Right lobe of liver (tissue), 6 donors: ENCODE measurements around the gene TBC1D3B. TPM values are rescaled to one million over a fixed set of nuclear protein-coding genes. Genes with fewer than 3 reads are reported as not detected.
"Not testable (repeated sequence)": the region's sequence is repeated elsewhere in the genome, so short reads cannot be mapped to it uniquely, and the experiment has no call there.

Experiments used
- ATAC-seq, 4 donors: fragments of 200-7000 bp; cut with Tn5 transposase; one replicate each; pipeline ENCODE4 v1.9.1; 2020; ENCODE audit warnings: mild to moderate bottlenecking in 4 of 4, moderate library complexity in 4 of 4
- DNase-seq, 3 donors: peaks; one replicate each; pipeline ENCODE4 v3.0.0-alpha.2; 2020
- H3K27ac ChIP-seq, 3 donors: fragments of 200-600 bp; one replicate each; pipeline ENCODE4 v1.8.0; 2022
- H3K27me3 ChIP-seq, 2 donors: fragments of 200-600 bp; one replicate each; pipeline ENCODE4 v1.8.0; 2022
- H3K36me3 ChIP-seq, 4 donors: fragments of 200-600 bp; sonication (generic) in 1 of 4; one replicate each; pipeline versions ENCODE4 v1.5.1 to v1.8.0; 2017 to 2022; ENCODE audit warnings: control low read depth in 1 of 4
- H3K4me1 ChIP-seq, 4 donors: fragments of 200-600 bp; sonication (generic) in 1 of 4; one replicate each; pipeline versions ENCODE4 v1.5.1 to v1.8.0; 2017 to 2022; ENCODE audit warnings: control low read depth in 1 of 4
- H3K4me3 ChIP-seq, 3 donors: fragments of 200-600 bp; one replicate each; pipeline ENCODE4 v1.8.0; 2022
- H3K9me3 ChIP-seq, 4 donors: fragments of 200-600 bp; sonication (generic) in 1 of 4; one replicate each; pipeline versions ENCODE4 v1.5.1 to v1.8.0; 2017 to 2022; ENCODE audit warnings: control low read depth in 1 of 4
- POLR2A ChIP-seq: fragments of 450-650 bp; IDR thresholded peaks from one replicate; pipeline ENCODE4 v1.6.1; 2017; ENCODE audit warnings: antibody characterized with exemption, mild to moderate bottlenecking
- WGBS: methylation state at CpG from one replicate; pipeline ENCODE4 v1.1.6; 2018; ENCODE audit warnings: low coverage, low lambda C conversion rate; ENCODE audit not compliant: insufficient coverage; ENCODE audit errors: missing lambda C conversion rate; 5-methylcytosine and 5-hydroxymethylcytosine counted together
- intact Hi-C, 2 donors: fragments of 100-400 bp; cut with DNase I; formaldehyde crosslinking; loops; one replicate each; pipeline versions ENCODE4 v1.11.2 to v1.14.1; 2022
- total RNA-seq, 6 experiments: library from RNA; depleted of rRNA in 2 of 6; stranded (reverse); fragments of >200 nt in 2 of 6; fragmentation: NEBNext Ultra II Directional in 3 of 6; extraction: Animal tissue kit (Norgen Biotek cat#: 25700) in 3 of 6; gene quantifications; one replicate each; pipeline versions ENCODE4 v1.1.0 to v1.2.4, GENCODE V29; 2016 to 2023
- TF ChIP-seq, protein P1 (sequence below), 4 donors: fragments of 200-600 bp in 3 of 4; fragments of 450-650 bp in 1 of 4; IDR thresholded peaks; one replicate each; pipeline versions ENCODE4 v1.5.1 to v1.8.0; 2016 to 2022; ENCODE audit warnings: antibody characterized with exemption in 4 of 4, mild to moderate bottlenecking in 2 of 4
- donor health status: DM: no; HTN: yes; CAD: no.
- donor health status: DM: no; HTN: no; CAD: no.
- donor health status: DM: no; HTN: no; CAD: no.
- donor health status: DM: no; HTN: yes; CAD: no.
- donor health status: DM: no; HTN: yes; CAD: no.

TBC1D3B gene
- total RNA-seq, 6 experiments from 2014 or later, result 2.4 to 6.5 (median 3.7) TPM; not detected in 2

DNA sequence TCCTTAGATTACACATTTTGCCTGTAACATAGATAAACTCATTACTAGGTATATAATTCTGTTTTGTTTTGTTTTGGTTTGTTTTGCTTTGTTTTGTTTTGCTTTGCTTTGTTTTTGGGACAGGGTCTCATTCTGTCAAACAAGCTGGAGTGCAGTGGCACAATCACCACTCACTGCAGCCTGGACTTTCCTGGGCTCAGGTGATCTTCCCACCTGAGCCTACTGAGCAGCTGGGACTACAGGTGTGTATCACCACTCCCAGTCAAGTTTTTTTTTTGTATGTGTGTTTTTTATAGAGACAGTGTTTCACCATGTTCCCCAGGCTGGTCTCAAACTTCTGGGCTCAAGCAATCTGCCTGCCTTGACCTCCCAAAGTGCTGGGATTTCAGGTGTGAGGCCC, 33.1 kb upstream of the TBC1D3B start:
- H3K36me3 ChIP-seq, result no peaks in the 10 kb centered on the region
- no peak for TF ChIP-seq POLR2A
- TF ChIP-seq, protein P1, sequence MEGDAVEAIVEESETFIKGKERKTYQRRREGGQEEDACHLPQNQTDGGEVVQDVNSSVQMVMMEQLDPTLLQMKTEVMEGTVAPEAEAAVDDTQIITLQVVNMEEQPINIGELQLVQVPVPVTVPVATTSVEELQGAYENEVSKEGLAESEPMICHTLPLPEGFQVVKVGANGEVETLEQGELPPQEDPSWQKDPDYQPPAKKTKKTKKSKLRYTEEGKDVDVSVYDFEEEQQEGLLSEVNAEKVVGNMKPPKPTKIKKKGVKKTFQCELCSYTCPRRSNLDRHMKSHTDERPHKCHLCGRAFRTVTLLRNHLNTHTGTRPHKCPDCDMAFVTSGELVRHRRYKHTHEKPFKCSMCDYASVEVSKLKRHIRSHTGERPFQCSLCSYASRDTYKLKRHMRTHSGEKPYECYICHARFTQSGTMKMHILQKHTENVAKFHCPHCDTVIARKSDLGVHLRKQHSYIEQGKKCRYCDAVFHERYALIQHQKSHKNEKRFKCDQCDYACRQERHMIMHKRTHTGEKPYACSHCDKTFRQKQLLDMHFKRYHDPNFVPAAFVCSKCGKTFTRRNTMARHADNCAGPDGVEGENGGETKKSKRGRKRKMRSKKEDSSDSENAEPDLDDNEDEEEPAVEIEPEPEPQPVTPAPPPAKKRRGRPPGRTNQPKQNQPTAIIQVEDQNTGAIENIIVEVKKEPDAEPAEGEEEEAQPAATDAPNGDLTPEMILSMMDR (IDR thresholded peaks at IDR 0.05), result no peak
- no peak for ATAC-seq
- H3K9me3 ChIP-seq, result no peaks in the 10 kb centered on the region
- H3K27me3 ChIP-seq, result no peaks in the 10 kb centered on the region
- H3K4me1 ChIP-seq, result no peaks in the 10 kb centered on the region
- intact Hi-C loops, result no loop called here
- no peak for DNase-seq
- H3K4me3 ChIP-seq, result no peak overlapping the region
- H3K27ac ChIP-seq, result no peak overlapping the region

DNA sequence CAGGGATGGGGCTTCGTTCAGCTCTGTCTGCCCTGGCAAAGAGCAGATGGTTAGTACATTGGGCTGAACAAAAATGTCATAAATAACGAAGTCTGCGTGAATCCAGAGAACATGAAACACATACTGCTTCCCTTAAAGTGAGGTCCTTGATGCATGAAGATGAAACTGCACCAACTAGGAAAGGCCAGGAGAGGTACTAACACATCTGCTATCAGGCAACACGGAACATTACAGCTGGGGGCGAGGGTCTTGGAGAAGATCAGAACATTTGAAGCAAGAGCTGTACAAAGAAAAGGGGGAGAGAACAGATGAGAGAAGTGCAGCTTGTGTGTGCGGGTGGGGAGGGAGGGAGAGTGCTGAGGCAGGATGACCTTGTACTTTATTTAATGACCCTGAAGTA, 30.9 kb upstream of the TBC1D3B start:
- H3K4me3 ChIP-seq, H3K4me1 ChIP-seq, H3K27me3 ChIP-seq, H3K9me3 ChIP-seq, H3K27ac ChIP-seq, ATAC-seq, intact Hi-C loops, DNase-seq, H3K36me3 ChIP-seq: not testable (repeated sequence)
- WGBS, result 70% methylated on average over 5 of the region's 6 CpGs

DNA sequence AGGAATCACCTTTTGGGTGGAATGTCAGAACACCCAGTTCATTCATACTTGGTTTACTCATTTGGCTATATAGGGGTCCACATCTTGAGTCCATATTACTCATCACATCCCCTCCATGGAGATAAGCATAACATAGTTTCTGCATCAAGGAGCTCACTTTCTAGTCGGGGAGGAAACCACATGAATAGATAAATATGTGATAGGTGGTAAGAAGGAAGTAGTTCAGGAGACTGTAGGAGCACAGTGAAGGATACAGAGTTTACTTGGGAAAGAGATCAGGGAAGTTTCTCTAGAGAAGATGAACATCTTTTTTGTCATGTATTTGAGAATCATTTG, 30.0 kb upstream of the TBC1D3B start:
- ATAC-seq, H3K9me3 ChIP-seq, H3K27me3 ChIP-seq, DNase-seq, H3K4me1 ChIP-seq, intact Hi-C loops, H3K4me3 ChIP-seq, H3K36me3 ChIP-seq, H3K27ac ChIP-seq: not testable (repeated sequence)
- 15% methylated on average over 1 of the region's 1 CpG for WGBS

DNA sequence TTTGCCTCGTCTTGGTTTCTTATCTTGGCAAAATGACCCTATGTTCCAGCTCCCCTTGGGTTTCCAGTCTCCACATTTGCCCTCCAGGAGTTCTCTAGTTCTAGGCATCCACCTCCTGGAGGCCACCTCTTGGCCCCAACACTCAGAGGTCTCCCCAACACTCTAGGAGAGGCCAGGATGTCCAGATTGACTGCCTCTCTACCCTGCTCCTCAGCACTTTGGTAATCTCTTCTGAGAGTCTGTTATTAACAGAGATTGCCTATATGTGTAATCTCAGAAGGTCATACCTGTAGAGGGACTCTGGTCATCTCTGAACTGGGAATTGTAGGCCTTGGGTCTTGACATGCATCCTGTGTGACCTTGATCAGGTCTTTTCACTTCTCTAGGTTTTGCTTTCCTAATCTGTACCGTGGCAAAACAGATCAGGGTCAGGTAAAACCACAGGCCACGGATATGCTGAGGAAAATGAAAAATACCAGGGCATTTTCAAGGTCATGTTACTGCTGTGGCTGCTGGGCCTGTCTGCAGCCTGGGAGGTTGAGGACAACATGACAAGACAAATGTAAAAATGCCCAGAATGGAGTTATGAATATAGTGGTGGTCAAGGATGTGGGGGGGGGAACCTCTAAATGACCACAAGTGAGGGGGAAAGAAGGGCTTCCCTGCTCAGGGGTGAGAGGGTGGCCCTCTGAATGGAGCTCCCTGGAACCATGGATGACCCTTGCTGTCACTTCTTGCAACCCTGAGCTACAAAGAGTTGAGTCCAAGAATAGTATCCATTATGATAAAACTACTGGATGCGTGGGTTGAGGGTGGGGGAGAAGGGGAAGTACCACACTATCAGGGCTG, 29.4 kb upstream of the TBC1D3B start:
- no peak overlapping the region for H3K27ac ChIP-seq
- no peaks in the 10 kb centered on the region for H3K36me3 ChIP-seq
- ATAC-seq (no peak), DNase-seq (no peak)
- intact Hi-C loops, result no loop called here
- WGBS, result 62% methylated on average over 3 of the region's 4 CpGs
- H3K27me3 ChIP-seq, result no peaks in the 10 kb centered on the region
- H3K4me1 ChIP-seq, result no peaks in the 10 kb centered on the region
- no peak for TF ChIP-seq POLR2A
- TF ChIP-seq, protein P1 (IDR thresholded peaks at IDR 0.05), result no peak
- H3K4me3 ChIP-seq, result no peak overlapping the region
- no peaks in the 10 kb centered on the region for H3K9me3 ChIP-seq

DNA sequence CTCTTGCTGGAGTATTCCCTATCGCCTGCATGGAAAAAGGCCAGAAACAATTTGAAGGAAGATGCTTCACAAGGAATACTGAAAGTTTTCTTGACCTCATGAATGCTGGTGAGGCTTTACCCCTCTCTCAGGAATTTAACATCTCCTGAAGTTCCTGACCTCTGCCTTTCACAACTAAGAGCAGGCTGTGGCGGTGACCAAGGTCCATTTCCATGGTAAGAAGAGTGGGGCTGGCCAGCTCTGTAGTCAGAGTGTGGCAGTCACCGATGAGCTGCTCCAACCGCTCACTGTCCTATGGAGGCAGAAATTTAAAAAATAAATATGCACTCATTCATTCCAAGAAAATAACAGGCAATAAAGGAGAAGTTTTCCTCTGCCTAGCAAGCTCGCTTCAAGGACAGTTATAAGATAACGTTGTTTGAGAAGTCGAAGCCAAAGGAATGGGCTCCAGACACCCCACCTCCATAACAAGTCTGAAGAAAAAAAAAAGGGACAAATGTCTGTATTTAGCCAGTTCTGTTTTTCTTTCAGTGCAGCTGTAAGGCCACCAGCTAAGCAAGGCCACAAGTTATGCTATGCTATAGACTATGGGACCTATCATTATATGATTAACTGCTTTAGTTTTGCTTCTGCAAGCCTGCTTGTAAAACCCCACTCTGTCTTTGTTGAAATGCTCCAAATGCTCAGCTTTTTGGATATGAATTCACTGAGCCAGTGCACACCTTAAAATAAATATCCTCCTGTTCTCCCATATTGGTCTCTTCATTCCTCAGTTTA, 28.5 kb upstream of the TBC1D3B start:
- H3K4me3 ChIP-seq, result no peak overlapping the region
- H3K36me3 ChIP-seq, result no peaks in the 10 kb centered on the region
- H3K4me1 ChIP-seq, result no peaks in the 10 kb centered on the region
- H3K27ac ChIP-seq, result no peak overlapping the region
- DNase-seq (no peak), ATAC-seq (peak in 1 of 4 donors; percentile 36)
- intact Hi-C loops, result no loop called here
- TF ChIP-seq, protein P1 (IDR thresholded peaks at IDR 0.05), result no peak
- TF ChIP-seq POLR2A, result no peak
- WGBS, result 55% methylated on average over 5 of the region's 7 CpGs
- no peaks in the 10 kb centered on the region for H3K9me3 ChIP-seq
- no peaks in the 10 kb centered on the region for H3K27me3 ChIP-seq
